NCI-H2171 treated with DMSO at 0.1 percent for 48 hours (cell line): ENCODE measurements around the gene ABI1.
"Not testable (repeated sequence)": the region's sequence is repeated elsewhere in the genome, so short reads cannot be mapped to it uniquely, and the experiment has no call there.

ENCODE experiments used
- DNase-seq: peaks from one replicate; lab custom pipeline; 2025; lab: John Stamatoyannopoulos, UW

Gene ABI1

DNA sequence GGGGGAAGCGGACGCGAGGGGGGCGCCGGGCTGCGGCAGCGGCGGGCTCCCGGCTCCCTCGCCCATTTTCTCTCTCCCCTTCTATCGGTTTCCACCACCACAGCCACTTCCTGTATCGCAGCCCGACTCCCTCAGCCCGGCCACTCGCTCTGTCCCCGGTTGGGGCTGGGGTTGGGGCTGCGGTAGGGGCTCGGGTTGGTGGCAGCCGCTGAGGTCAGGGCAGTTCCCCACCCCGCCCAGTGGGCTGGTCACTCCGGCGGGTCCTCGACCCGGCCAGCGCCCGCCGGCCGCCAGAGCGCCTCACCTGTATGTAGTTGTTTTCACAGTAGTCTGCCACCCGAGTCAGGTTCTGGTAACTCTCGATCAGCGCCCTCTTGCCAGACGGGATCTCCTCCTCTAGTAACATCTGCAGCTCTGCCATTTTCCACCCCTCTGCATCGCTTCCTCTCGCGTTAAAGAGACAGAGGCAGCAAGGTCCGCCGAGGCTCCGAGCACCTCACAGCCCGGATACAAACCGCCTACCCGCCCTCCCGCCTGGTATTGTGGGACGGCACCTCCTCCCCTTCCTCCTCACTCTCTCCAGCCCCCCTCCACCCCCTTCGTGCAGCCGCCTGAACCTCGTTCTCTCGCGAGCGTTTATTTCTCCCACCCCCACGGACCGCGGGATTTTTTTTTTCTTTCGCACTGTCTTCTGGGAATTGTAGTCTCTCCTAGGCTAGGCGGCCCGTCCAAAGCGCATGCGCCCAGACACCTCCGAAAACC, at the start of gene ABI1:
Gene ABI1 (minus strand): TSS at position 516 of the 762 bp plus-strand sequence. CDS start 95 bp downstream, at position 421.
- peak; percentile 95 for DNase-seq

GRCh38 chr10:26909753-26910152, 49.0 kb upstream of the ABI1 start:
- no peak for DNase-seq

DNA sequence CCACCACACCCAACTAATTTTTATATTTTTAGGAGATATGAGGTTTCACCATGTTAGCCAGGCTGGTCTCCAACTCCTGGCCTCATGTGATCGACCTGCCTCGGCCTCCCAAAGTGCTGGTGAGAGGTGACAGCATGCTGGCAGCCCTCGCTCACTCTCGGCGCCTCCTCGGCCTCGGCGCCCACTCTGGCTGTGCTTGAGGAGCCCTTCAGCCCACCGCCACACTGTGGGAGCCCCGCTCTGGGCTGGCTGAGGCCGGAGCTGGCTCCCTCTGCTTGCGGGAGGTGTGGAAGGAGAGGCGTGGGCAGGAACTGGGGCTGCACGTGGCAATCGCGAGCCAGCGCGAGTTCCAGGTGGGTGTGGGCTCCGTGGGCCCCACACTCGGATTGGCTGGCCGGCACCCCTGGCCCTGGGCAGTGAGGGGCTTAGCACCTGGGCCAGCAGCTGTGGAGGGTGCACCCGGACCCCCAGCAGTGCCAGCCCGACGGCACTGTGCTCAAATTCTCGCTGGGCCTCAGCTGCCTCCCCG, 44.6 kb upstream of the ABI1 start:
- not testable (repeated sequence) for DNase-seq

DNA sequence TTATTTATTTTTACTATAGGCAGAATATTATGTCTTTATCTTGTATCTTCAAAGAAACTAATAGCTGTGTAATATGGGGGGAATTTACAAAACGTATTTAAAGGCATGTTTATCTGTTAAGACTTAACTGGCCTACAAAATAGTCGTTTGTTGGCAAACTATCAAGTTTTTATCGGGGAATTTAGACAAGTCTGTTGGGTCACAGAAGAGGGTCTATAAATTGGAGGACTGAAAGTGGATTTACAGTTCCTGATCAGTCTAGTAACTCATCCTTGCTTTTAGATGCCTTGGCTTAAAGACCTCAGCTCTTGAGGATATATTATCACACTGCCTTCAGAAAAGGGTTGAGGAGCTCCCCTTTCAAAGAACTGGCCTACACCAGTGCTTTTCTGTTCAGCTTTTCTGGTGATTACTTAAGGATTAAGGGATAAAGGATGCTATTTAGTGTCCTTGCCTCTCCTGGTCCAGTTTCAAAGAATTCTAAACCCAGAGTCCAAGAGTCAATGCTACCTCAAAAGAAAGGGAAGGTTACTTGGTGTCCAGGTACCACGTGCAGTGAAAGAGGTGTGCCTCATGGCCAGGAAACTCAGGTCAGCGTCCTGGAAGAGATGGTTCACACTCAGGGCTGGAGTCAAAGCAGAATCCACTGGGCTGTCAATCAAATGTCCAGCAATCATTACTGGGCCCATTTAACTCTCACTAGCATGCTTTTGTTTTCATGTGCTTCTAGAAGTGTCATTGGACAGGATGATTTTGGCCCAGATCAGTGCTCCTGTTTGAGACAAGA, 42.9 kb upstream of the ABI1 start:
- DNase-seq, result no peak

DNA sequence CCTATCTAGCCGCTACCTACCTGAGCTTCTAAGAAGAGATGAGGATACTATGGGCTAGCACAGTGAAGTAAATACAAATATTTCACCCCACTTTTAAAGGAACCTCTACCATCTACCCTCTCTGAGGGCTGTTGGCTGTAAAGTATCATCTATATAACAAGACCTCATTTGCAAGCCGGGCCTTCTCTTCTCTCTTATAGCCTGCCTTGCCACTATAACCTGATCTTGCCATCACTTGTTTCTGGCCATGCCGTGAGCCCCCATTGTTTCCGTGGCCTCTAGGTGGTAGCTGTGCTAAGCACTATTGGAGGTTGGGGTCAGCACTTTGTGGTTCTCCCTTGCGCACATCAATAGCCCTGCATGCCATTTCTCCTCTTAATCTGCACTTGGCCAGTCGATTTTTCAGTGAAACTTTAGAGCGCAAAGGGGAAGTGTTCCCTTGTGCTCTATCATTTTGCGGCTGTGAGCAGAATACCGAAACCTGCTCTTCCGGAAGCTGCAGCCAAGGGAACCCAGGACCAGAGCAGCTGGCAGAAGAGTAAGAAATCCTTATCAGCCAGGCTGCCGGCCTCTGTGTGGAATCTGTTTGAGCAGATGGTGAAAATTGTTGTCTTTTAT, 31.7 kb upstream of the ABI1 start:
- peak; percentile 8 for DNase-seq

- peak; percentile 65 for DNase-seq
Observed at GRCh38 chr10:26890956-26891355, 30.2 kb upstream of the ABI1 start.

- DNase-seq, result no peak
Observed at GRCh38 chr10:26887611-26888215, 27.0 kb upstream of the ABI1 start.

GRCh38 chr10:26881600-26882331, 21.0 kb upstream of the ABI1 start:
- DNase-seq, result peak; percentile 54

DNA sequence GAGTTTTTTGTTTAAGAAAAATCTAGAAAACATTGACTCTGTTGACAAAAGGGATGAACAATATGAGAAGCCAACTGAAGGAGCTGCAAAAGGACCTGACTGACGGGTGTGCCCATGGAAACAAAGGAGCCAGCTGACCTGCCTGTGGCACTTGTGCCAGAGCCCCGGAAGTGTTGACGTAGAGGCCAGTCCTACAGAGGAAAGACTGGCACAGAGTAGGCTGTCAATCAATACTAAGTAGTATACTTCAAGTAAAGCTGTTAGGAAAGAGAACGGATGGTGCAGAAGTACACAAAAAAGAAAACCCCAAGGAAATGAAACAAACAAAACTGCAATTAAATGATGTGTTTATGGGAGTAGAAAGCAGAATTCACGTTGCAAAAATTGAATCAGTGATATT, 19.0 kb upstream of the ABI1 start:
- no peak for DNase-seq

- no peak for DNase-seq
Observed at GRCh38 chr10:26870766-26871165, 10.0 kb upstream of the ABI1 start.

DNA sequence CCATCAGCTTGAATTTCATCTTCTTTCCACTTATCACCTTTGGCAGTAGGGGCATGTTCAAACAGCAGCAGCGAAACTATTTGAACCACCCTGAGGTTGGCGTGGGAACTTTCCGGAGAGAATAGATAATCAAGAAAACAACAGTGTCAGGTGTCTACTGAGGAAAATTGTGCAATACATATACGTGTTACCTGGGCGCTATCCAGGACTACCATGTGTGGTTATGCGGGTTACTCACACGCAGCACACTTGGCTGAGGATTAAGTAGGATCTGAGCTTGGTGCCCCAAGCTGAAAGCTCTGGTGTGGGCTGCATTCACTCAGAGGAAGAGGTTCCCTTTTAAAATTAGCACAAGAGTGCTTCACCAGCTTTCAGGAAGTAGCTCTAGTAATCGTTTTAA, 8.8 kb upstream of the ABI1 start:
- peak; percentile 13 for DNase-seq

DNA sequence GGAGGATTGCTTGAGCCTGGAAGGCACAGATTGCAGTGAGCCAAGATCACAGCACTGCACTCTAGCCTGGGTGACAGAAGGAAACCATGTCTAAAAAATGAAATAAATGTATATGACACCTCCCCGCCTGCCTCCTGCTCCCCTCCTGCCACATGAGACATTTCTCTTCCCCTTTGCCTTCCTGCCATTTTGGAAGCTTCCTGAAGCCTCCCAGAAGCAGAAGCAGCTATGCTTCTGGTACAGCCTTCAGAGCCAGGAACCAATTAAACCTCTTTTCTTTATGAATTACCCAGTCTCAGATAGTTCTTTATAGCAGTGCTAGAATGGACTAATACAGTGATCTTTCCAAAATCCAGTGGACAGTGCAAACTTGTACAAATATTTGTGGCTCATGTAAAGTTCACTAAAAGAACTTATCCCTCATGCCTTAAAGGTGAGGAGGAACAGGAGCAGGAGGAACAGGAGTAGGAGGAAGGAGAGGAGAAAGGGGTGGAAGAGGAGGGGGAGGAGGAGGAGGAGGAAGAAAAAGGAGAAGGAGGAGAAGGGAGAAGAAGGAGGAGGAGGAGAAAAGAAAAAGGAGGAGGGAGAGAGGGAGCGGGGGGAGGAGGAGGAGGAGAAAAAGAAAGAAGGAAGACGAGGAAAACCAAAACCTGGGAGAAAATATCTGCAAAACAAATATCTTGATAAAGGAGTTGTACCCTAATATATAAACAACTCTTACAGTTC, 2.8 kb upstream of the ABI1 start:
- no peak for DNase-seq

GRCh38 chr10:26861205-26861998, 644 bp upstream of the ABI1 start:
- DNase-seq, result no peak

DNA sequence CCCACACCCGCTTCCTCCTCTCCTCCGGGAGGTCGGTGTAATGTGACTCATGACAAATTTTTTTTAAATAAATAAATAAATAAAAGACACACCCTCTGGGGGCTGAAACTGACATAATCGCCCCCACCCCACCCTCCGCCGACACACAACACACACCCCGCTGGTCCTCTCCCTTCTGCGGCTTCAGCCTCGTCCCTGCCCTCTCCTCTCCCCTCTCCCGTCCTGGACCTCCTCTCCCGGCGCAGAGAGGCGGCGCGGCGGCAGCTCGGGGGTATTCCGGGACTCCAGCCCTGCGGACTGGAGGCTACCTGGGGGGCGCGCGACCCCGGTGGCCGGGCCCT, 686 bp downstream of the ABI1 start:
- DNase-seq, result peak; percentile 40

GRCh38 chr10:26859241-26860101, 1.3 kb downstream of the ABI1 start:
- DNase-seq, result peak; percentile 40

DNA sequence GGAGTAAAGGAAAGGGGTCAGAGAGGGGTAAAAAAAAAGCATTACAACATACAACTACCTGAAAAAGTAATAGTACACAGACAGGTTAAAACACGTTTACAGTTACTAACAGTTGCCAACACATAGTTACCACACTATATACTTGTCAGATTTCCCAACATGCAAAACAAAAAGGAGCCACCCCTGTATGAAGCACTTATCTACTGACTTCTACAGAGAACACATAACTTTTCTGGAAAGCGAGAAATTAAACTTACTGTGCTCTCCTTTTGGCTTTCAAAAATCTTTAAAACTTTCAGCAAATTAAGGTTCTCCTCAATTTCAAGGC, 2.1 kb downstream of the ABI1 start:
- DNase-seq, result no peak

GRCh38 chr10:26857991-26858706, 2.6 kb downstream of the ABI1 start:
- DNase-seq, result no peak

DNA sequence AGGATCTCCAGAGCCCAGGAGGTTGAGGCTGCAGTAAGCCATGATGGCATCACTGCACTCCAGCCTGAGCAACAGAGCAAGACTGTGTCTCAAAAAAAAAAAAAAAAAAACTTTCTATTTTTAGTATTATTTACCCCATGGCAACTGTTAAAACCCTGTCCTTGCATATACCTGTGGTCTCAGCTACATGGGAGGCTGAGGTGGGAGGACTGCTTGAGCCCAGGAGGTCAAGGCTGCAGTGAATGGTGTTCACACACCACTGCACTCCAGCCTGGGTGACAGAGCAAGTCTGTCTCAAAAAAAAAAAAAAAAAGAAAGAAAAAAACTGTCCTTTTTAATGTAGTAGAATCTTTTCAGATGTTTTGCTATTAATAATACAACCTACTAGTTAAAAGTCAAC, 3.2 kb downstream of the ABI1 start:
- DNase-seq, result not testable (repeated sequence)

GRCh38 chr10:26855186-26855585, 5.6 kb downstream of the ABI1 start:
- no peak for DNase-seq
